ENCODE results near the gene DDX41.
"Not testable (repeated sequence)": the region's sequence is repeated elsewhere in the genome, so short reads cannot be mapped to it uniquely, and the experiment has no call there.

DDX41 gene

DNA sequence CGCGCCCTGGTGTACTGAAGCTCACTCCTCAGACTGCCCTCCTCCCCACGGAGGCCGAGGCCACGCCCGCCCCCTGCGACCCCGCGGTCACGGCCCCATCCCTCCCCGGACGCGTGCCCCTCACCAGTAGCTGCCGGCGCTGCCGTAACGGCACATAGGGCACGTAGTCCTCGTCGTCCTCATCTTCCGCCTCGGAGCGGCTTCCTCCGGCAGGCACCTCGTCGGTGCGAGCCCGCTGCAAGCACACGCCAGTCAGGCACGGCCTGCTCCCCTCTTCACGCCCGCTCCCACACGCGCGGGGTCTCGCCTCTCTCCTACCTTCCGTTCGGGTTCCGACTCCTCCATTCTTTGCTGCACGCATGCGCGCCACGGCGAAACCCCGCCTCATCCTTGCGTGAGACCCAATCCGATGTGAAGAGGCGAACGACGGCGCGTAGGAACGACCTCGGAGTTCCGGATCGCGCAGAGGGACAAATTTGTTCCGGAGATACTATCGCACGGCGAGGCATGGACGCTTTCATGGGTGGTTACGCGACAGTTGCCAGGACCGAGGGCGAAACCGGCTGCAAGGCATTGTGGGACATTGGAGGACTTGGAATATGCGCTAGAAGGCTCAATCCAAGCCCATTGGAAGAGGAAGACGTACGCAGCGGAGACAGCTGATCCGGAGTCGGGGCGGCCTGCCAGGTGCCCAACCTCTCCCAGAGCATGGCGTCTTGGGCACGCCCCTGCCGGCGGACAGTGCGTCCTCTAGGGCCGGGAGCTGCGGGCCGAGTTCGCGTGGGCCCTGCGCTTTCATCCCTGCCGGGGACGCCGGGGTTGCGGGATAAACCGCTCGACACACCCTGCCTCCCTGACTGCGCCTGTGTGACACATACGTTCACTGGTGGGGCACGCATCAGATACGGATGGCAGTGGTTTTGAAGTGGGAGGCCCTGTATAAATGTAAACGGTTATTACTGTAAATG is at the start of gene DDX41:
Gene DDX41, minus strand, starts transcription at position 361 of the 968 bp plus-strand sequence. Its CDS starts 16 bp downstream, at position 345.
- ChIA-PET POLR2A (interaction anchor here (0.7 to 3.5 kb wide), 10 partner anchors 12 to 75 kb away, joined by 3 to 22 read pairs (median 4); partner anchors contain the start of genes PDLIM7 and TMED9), CTCF (interaction anchor here (1.0 to 5.3 kb wide), 8 partner anchors 11 to 127 kb away, joined by 3 to 105 read pairs (median 4); partner anchors contain the start of gene PDLIM7)
- H3K4me3 ChIP-seq (ENCODE audit: low read depth, low read length): peak within 1 kb of the TSS; percentile 100
- peak; percentile 94 for DNase-seq (ENCODE audit: low read depth, low spot score)
- TF ChIP-seq, protein P1, sequence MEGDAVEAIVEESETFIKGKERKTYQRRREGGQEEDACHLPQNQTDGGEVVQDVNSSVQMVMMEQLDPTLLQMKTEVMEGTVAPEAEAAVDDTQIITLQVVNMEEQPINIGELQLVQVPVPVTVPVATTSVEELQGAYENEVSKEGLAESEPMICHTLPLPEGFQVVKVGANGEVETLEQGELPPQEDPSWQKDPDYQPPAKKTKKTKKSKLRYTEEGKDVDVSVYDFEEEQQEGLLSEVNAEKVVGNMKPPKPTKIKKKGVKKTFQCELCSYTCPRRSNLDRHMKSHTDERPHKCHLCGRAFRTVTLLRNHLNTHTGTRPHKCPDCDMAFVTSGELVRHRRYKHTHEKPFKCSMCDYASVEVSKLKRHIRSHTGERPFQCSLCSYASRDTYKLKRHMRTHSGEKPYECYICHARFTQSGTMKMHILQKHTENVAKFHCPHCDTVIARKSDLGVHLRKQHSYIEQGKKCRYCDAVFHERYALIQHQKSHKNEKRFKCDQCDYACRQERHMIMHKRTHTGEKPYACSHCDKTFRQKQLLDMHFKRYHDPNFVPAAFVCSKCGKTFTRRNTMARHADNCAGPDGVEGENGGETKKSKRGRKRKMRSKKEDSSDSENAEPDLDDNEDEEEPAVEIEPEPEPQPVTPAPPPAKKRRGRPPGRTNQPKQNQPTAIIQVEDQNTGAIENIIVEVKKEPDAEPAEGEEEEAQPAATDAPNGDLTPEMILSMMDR (IDR thresholded peaks at IDR 0.05; ENCODE audit: insufficient read depth, low read length, missing control alignments): peak; percentile 11

DNA sequence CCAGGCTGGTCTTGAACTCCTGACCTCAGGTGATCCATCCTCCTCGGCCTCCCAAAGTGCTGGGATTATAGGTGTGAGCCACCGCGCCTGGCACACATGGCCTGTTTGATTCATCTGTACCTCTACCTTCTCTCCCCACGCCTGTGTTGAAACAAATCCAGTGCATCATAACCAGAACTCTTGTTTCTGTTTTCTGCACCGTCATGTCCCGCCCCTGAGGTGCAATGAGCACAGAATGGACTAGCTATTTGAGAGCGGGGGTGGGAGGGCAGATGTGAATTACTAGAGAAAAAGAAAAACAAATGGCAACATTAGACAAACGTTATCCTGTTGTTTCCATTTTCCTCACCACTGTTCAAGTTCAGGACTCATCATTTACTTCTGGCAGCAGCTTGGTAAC is 48.3 kb upstream of the DDX41 start:
- CTCF ChIA-PET: no interaction called here
- TF ChIP-seq, protein P1 (IDR thresholded peaks at IDR 0.05; ENCODE audit: insufficient read depth, low read length, missing control alignments): no peak
- H3K4me3 ChIP-seq (ENCODE audit: low read depth, low read length): no peak overlapping the region
- no peak for DNase-seq (ENCODE audit: low read depth, low spot score)
- POLR2A ChIA-PET: no interaction called here

DNA sequence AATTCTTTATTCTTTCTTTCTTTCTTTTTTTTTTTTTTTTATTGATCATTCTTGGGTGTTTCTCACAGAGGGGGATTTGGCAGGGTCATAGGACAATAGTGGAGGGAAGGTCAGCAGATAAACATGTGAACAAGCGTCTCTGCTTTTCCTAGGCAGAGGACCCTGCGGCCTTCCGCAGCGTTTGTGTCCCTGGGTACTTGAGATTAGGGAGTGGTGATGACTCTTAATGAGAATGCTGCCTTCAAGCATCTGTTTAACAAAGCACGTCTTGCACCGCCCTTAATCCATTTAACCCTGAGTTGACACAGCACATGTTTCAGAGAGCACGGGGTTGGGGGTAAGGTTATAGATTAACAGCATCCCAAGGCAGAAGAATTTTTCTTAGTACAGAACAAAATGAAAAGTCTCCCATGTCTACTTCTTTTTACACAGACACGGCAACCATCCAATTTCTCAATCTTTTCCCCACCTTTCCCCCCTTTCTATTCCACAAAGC is 42.7 kb upstream of the DDX41 start:
- POLR2A ChIA-PET; CTCF ChIA-PET; H3K4me3 ChIP-seq (ENCODE audit: low read depth, low read length); DNase-seq (ENCODE audit: low read depth, low spot score): not testable (repeated sequence)

DNA sequence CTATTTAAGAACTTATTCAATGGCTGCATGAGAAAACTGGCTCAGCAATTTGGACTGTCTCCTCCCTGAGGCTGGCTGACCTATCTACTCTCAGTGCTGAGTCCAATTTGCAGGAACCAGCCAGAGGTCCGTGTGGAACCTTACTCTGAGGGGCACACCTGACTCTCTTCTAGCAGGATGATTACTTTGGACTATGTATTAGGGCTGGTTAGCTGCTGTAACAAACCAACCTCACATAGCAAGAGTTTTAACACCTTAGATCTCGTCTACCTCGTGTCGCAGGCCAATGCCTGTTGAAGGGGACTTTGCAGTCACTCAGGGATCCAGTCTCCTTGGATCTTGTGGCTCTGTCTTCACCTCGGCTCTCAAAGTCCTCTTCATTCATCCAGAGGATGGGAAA is 41.0 kb upstream of the DDX41 start:
- TF ChIP-seq, protein P1 (IDR thresholded peaks at IDR 0.05; ENCODE audit: insufficient read depth, low read length, missing control alignments): no peak
- no peak overlapping the region for H3K4me3 ChIP-seq (ENCODE audit: low read depth, low read length)
- no peak for DNase-seq (ENCODE audit: low read depth, low spot score)
- POLR2A ChIA-PET: no interaction called here
- CTCF ChIA-PET: interaction anchor here (0.8 to 1.7 kb wide), 2 partner anchors 10 to 153 kb away, joined by 3 to 5 read pairs; no protein-coding TSS in a partner anchor

DNA sequence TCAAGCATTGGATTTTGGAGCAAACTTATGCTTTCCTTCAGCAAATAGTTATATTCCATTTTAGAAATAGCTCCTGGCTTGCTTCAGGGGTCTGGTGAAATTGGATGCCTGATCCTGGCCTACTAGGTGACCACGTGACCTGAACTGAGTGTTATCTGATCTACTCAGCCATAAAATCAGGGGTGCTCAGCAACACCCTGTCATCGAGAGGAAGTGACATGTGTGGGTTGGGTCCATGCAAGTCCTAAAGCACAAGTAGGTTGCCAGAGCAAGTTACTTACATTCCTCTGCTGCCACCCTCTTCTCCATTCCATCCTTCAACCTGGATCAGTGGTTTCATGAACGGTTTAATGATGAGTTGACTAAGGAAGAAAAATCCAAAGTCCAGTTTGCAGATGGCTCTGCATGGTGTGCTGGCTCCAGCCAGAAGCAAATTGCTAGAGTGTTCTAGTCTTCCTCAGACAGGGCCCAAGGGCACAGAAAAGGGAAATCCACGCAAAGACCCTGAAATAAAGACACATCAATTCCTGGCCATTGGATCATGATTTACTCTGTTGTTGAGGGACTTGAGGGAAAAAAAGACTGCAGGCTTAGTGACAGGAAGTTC is 40.4 kb upstream of the DDX41 start:
- H3K4me3 ChIP-seq (ENCODE audit: low read depth, low read length): no peak overlapping the region
- no peak for DNase-seq (ENCODE audit: low read depth, low spot score)
- ChIA-PET CTCF (interaction anchor here (1.6 to 1.7 kb wide), 2 partner anchors 12 to 153 kb away, joined by 3 read pairs; no protein-coding TSS in a partner anchor), POLR2A (no interaction called here)
- TF ChIP-seq, protein P1 (IDR thresholded peaks at IDR 0.05; ENCODE audit: insufficient read depth, low read length, missing control alignments): no peak

DNA sequence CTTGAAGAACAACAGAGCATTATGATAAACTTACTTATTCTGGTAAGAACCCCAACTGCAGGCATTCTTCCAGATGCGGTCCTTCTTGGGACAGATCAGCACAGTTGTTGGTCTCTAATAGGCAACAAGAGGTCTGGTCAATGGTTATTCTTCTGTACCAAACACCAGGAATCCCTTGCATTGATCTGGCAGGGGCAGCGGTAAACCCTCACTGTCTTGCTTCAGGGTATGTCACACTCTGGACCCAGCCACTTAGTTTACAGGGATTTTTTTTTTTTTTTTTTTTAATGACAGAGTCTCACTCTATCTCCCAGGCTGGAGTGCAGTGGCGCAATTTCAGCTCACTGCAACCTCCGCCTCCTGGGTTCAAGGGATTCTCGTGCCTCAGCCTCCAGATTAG is 38.9 kb upstream of the DDX41 start:
- TF ChIP-seq, protein P1 (IDR thresholded peaks at IDR 0.05; ENCODE audit: insufficient read depth, low read length, missing control alignments): no peak
- H3K4me3 ChIP-seq (ENCODE audit: low read depth, low read length): no peak overlapping the region
- CTCF ChIA-PET: interaction anchor here (1.6 kb wide), 1 partner anchor 11 kb away, joined by 3 read pairs; no protein-coding TSS in a partner anchor
- POLR2A ChIA-PET: no interaction called here
- DNase-seq (ENCODE audit: low read depth, low spot score): no peak

Measured in AG04449 (cell line).